ENCODE results near the gene SULF2. TPM values are rescaled to one million over a fixed set of nuclear protein-coding genes. Genes with fewer than 3 reads are reported as not detected.

Gene SULF2
- total RNA-seq, 4 donors from 2014 or later, result 41.2 to 177 (median 62.3) TPM

- H3K9me3 ChIP-seq, result peaks cover 0 to 20% (median 0%) of the 10 kb centered on the region in 3 donors
- no peaks in the 10 kb centered on the region for H3K27me3 ChIP-seq
- 83 to 100% methylated on average over 3 to 8 of the region's 18 CpGs for WGBS, 2 donors (ENCODE audit: low coverage in 1 of 2)
- no peak overlapping the region for H3K27ac ChIP-seq
- H3K36me3 ChIP-seq, result peaks cover 0 to 39% of the 10 kb centered on the region in 2 donors
- ATAC-seq, result no peak
- H3K4me3 ChIP-seq, result no peak overlapping the region
- peaks cover 0 to 13% (median 4%) of the 10 kb centered on the region in 3 donors for H3K4me1 ChIP-seq
- no peak for TF ChIP-seq CTCF (IDR thresholded peaks at IDR 0.05)
- no peak for TF ChIP-seq POLR2AphosphoS5 (IDR thresholded peaks at IDR 0.05)
- no peak for TF ChIP-seq POLR2A (IDR thresholded peaks at IDR 0.05)
- TF ChIP-seq EP300 (IDR thresholded peaks at IDR 0.05), result no peak
Observed at GRCh38 chr20:47688385-47689381, 96.6 kb downstream of the SULF2 start.

- Histone ChIP-seq H3K4me3 (no peak overlapping the region), H3K27ac (peak overlapping the region in 3 of 4 donors; percentile 38 to 69 (median 58)), H3K27me3 (no peaks in the 10 kb centered on the region), H3K9me3 (peaks cover 0 to 16% (median 0%) of the 10 kb centered on the region in 3 donors), H3K4me1 (peaks cover 0 to 22% (median 10%) of the 10 kb centered on the region in 3 donors), H3K36me3 (peaks cover 0 to 48% of the 10 kb centered on the region in 2 donors)
- WGBS, 2 donors (ENCODE audit: low coverage in 1 of 2), result 89 to 100% methylated on average over 2 to 6 of the region's 20 CpGs
- no peak for ATAC-seq
- no peak for TF ChIP-seq POLR2AphosphoS5 (IDR thresholded peaks at IDR 0.05)
- no peak for TF ChIP-seq CTCF (IDR thresholded peaks at IDR 0.05)
- no peak for TF ChIP-seq EP300 (IDR thresholded peaks at IDR 0.05)
- no peak for TF ChIP-seq POLR2A (IDR thresholded peaks at IDR 0.05)
Observed at GRCh38 chr20:47687095-47687987, 97.9 kb downstream of the SULF2 start.

- WGBS, 2 donors (ENCODE audit: low coverage in 1 of 2), result no CpG with 5 or more reads among the region's 14 CpGs
- H3K4me1 ChIP-seq, result peaks cover 0 to 30% (median 18%) of the 10 kb centered on the region in 3 donors
- ATAC-seq, result peak; percentile 61
Observed at GRCh38 chr20:47686545-47686944, 98.7 kb downstream of the SULF2 start.

More at GRCh38 chr20:47686545-47686944, 98.7 kb downstream of the SULF2 start:
- Histone ChIP-seq H3K27me3 (no peaks in the 10 kb centered on the region), H3K9me3 (peaks cover 0 to 8% (median 0%) of the 10 kb centered on the region in 3 donors), H3K4me3 (no peak overlapping the region), H3K36me3 (peaks cover 0 to 48% of the 10 kb centered on the region in 2 donors), H3K27ac (peak overlapping the region in 3 of 4 donors; percentile 58 to 69 (median 64))
- TF ChIP-seq EP300 (IDR thresholded peaks at IDR 0.05) (no peak), CTCF (IDR thresholded peaks at IDR 0.05) (peak in 1 of 4 experiments; percentile 8)
